HepG2 (cell line): ENCODE data around the gene SERTAD1. TPM values are rescaled to one million over a fixed set of nuclear protein-coding genes. Genes with fewer than 3 reads are reported as not detected.
A peak's percentile ranks its signal among the peaks of the same experiment; 100 is the strongest.

Source experiments
- ATAC-seq: fragments of 200-7000 bp; cut with Tn5 transposase; 3 replicates; pipeline ENCODE4 v1.9.1; 2020; ENCODE audit warnings: mild to moderate bottlenecking, moderate library complexity
- BruUV-seq: library from RNA; stranded (reverse); fragments of 400-500 nt; replicated peaks from 2 replicates; lab custom pipeline; 2021; lab: Mats Ljungman, UMichigan
- CTCF ChIA-PET: fragments of 300-600 bp; formaldehyde crosslinking; extraction: SDS; loops from one replicate; lab custom pipeline; 2021; ENCODE audit warnings: low total read pairs, inconsistent platforms, low intra/inter-chr PET ratio; lab: Yijun Ruan, JAX
- POLR2A ChIA-PET: fragments of 350-600 bp; sonication (Branson Sonifier 250); formaldehyde crosslinking; loops from one replicate; lab custom pipeline; 2020; ENCODE audit warnings: antibody characterized with exemption, inconsistent platforms; lab: Yijun Ruan, JAX
- DNase-seq: peaks from one replicate; pipeline ENCODE4 v3.0.0-alpha.2; 2015; ENCODE audit warnings: low spot score
- FAIRE-seq: peaks from 3 replicates; lab custom pipeline; 2011; peaks lifted over from hg19 to GRCh38; lab: Jason Lieb, UNC
- H2AFZ ChIP-seq: one replicate; pipeline ENCODE4 v1.6.1; 2011; ENCODE audit warnings: low read length, inconsistent platforms
- H3K27ac ChIP-seq: fragments of 300-600 bp; 3 replicates; pipeline ENCODE4 v1.8.0; 2011; ENCODE audit warnings: mixed run types, mild to moderate bottlenecking, mixed read lengths, low read length, inconsistent platforms; ENCODE audit not compliant: insufficient read depth; ENCODE audit errors: extremely low read length
- H3K27me3 ChIP-seq, 2 experiments: fragments of 200-600 bp in 1 of 2; 2 replicates in 1 of 2; 3 replicates in 1 of 2; pipeline versions ENCODE4 v1.6.0 to v1.8.0; 2011; ENCODE audit warnings: low read length in 2 of 2, mild to moderate bottlenecking in 2 of 2, moderate library complexity in 2 of 2, inconsistent platforms in 1 of 2; ENCODE audit not compliant: insufficient read depth in 2 of 2, control insufficient read depth in 1 of 2
- H3K36me3 ChIP-seq, 2 experiments: fragments of 200-600 bp in 1 of 2; replicated peaks in 1 of 2; 2 replicates in 1 of 2; 3 replicates in 1 of 2; pipeline versions ENCODE4 v1.5.1 to v1.8.0; 2011; ENCODE audit warnings: low read length in 2 of 2, inconsistent platforms in 1 of 2; ENCODE audit not compliant: insufficient read depth in 2 of 2, control insufficient read depth in 1 of 2
- H3K4me1 ChIP-seq: 2 replicates; pipeline ENCODE4 v1.5.1; 2012; ENCODE audit warnings: low read length, inconsistent platforms; ENCODE audit not compliant: insufficient read depth
- H3K4me2 ChIP-seq: 2 replicates; pipeline ENCODE4 v1.6.0; 2011; ENCODE audit warnings: low read depth, low read length, inconsistent platforms
- H3K4me3 ChIP-seq, 3 experiments: fragments of 200-600 bp in 1 of 3; sonication (generic), shearing (Covaris generic) in 1 of 3; replicated peaks in 1 of 3; 2 replicates each; pipeline ENCODE4 v1.5.1; 2011 to 2016; ENCODE audit warnings: low read length in 3 of 3, inconsistent platforms in 2 of 3, low read depth in 2 of 3, mild to moderate bottlenecking in 2 of 3, control low read depth in 1 of 3, mixed read lengths in 1 of 3; ENCODE audit not compliant: insufficient read depth in 1 of 3
- H3K79me2 ChIP-seq: one replicate; pipeline ENCODE4 v1.6.1; 2011; ENCODE audit warnings: low read length, inconsistent platforms; ENCODE audit not compliant: insufficient read depth
- H3K9ac ChIP-seq: 2 replicates; pipeline ENCODE4 v1.6.0; 2011; ENCODE audit warnings: mild to moderate bottlenecking, low read depth, low read length, inconsistent platforms; ENCODE audit not compliant: insufficient read depth
- H3K9me3 ChIP-seq: 2 replicates; pipeline ENCODE4 v1.5.1; 2012; ENCODE audit warnings: mild to moderate bottlenecking, low read length
- H4K20me1 ChIP-seq: 2 replicates; pipeline ENCODE4 v1.6.0; 2011; ENCODE audit warnings: inconsistent platforms, mild to moderate bottlenecking, low read length, moderate library complexity; ENCODE audit not compliant: insufficient read depth
- CC2D1A ChIP-seq: sonication (generic); formaldehyde crosslinking; IDR thresholded peaks from 2 replicates; pipeline ENCODE4 v1.8.1; 2023; ENCODE audit warnings: mild to moderate bottlenecking, missing genetic modification reagents
- DPF2 ChIP-seq: sonication (generic); formaldehyde crosslinking; IDR thresholded peaks from 2 replicates; pipeline ENCODE4 v1.4.0; 2020; ENCODE audit warnings: mild to moderate bottlenecking, low read depth, missing genetic modification reagents, borderline replicate concordance
- SNRNP70 ChIP-seq: fragments of 200-400 bp; formaldehyde crosslinking; IDR thresholded peaks from 2 replicates; pipeline ENCODE4 v1.6.1; 2017; ENCODE audit warnings: mild to moderate bottlenecking, low read depth, low read length, moderate library complexity
- TBL1XR1 ChIP-seq: fragments of 150-350 bp; IDR thresholded peaks from 2 replicates; pipeline ENCODE4 v1.6.1; 2014; ENCODE audit warnings: borderline replicate concordance, low read length; ENCODE audit not compliant: partially characterized antibody
- ZNF121 ChIP-seq: sonication (generic); formaldehyde crosslinking; IDR thresholded peaks from 2 replicates; pipeline ENCODE4 v1.5.0; 2020; ENCODE audit warnings: mild to moderate bottlenecking, missing genetic modification reagents
- ZNF549 ChIP-seq: sonication (generic); formaldehyde crosslinking; IDR thresholded peaks from 2 replicates; pipeline ENCODE4 v1.5.0; 2020; ENCODE audit warnings: missing genetic modification reagents
- ZNF790 ChIP-seq: sonication (generic); formaldehyde crosslinking; IDR thresholded peaks from 2 replicates; pipeline ENCODE4 v1.8.0; 2022; ENCODE audit warnings: missing genetic modification reagents, mild to moderate bottlenecking, borderline replicate concordance
- WGBS: methylation state at CpG from one replicate; pipeline ENCODE4 v1.1.6; 2017; ENCODE audit warnings: low lambda C conversion rate; 5-methylcytosine and 5-hydroxymethylcytosine counted together
- in situ Hi-C: cut with HindIII; loops from 2 replicates; pipeline ENCODE4 v1.10.0; 2017; ENCODE audit warnings: low pct_unique_long_range_greater_than_20kb; ENCODE audit not compliant: extremely low pct_ligation_motif_present
- intact Hi-C: fragments of 100-400 bp; cut with micrococcal nuclease; formaldehyde crosslinking; loops from one replicate; pipeline ENCODE4 v1.10.0; 2022; ENCODE audit not compliant: unreplicated experiment
- polyA plus RNA-seq, 8 experiments: library from polyadenylated mRNA; depleted of rRNA in 3 of 8; stranded (reverse) in 7 of 8; unstranded in 1 of 8; fragments of >200 nt; fragmentation: Illumina TruSeq in 4 of 8; extraction: Trizol in 4 of 8; gene quantifications; 2 replicates each; pipeline versions ENCODE4 v1.2.1 to v1.2.3, GENCODE V29; 2011 to 2016; ENCODE audit warnings: low read depth in 4 of 8, missing spikeins in 1 of 8, mixed read lengths in 1 of 8; ENCODE audit not compliant: insufficient read depth in 1 of 8
- total RNA-seq, 5 experiments: library from RNA; depleted of rRNA; stranded (reverse); fragments of >200 nt; fragmentation: Illumina TruSeq; extraction: Trizol; gene quantifications; 2 replicates each; pipeline ENCODE4 v1.2.3, GENCODE V29; 2016; ENCODE audit warnings: low read depth in 1 of 5

Gene SERTAD1
- total and polyA plus RNA-seq, 2 of the 13 experiments (the other 11 are each of a cell fraction or from before 2014, with no cell fraction given): 4.3 to 4.5 TPM

- TF ChIP-seq TBL1XR1 (no peak), CC2D1A (CRISPR knock-in tag) (no peak), DPF2 (CRISPR knock-in tag) (no peak), ZNF790 (CRISPR knock-in tag) (0 out of 2 replicates have a peak, but pooled peaks have one; percentile 3)
These were observed 949 bp downstream of the SERTAD1 start (continued) for GRCh38 chr19:40424637-40425449.

GRCh38 chr19:40423938-40424337 lies 1.9 kb downstream of the SERTAD1 start:
- BruUV-seq: no TSS peak
- WGBS: 98% methylated on average over 6 of the region's 6 CpGs
- Histone ChIP-seq H4K20me1 (no peaks in the 10 kb centered on the region), H3K4me1 (peaks cover 55% of the 10 kb centered on the region), H2AFZ (no peak overlapping the region), H3K27me3 (no peaks in the 10 kb centered on the region; a peak in 1 of 5 replicates), H3K36me3 (peaks cover 0 to 2% of the 10 kb centered on the region in 2 experiments; a peak in 1 of 5 replicates), H3K9me3 (no peaks in the 10 kb centered on the region), H3K27ac (no peak overlapping the region), H3K9ac (no peak overlapping the region)
- FAIRE-seq: no peak
- CTCF ChIA-PET: no interaction called here
- intact Hi-C loops: loop anchor here (10.0 kb wide), 1 partner anchor 79 kb away; the partner anchor contains the start of genes C19orf47 and PLD3
- DNase-seq: no peak
- no peak for ATAC-seq
- no peak for TF ChIP-seq SNRNP70
- 0 out of 2 replicates have a peak, but pooled peaks have one; percentile 11 for TF ChIP-seq ZNF121 (CRISPR knock-in tag)
- no peak for TF ChIP-seq ZNF549 (CRISPR knock-in tag)
- TF ChIP-seq, all 625 proteins: peak for 1
- Histone ChIP-seq H3K79me2 (peaks cover 10% of the 10 kb centered on the region), H3K4me3 (no peak overlapping the region), H3K4me2 (peak overlapping the region; percentile 99; the same call in 1 of the 2 replicates)
- in situ Hi-C loops: no loop called here
- POLR2A ChIA-PET: interaction anchor here (3.6 to 4.5 kb wide), 2 partner anchors 11 to 41 kb away, joined by 36 to 47 read pairs; partner anchors contain the start of genes BLVRB and SPTBN4
